OCI-LY1 (cell line): ENCODE results near the gene TSPYL4.

ENCODE experiments used
- H2AFZ ChIP-seq: fragments of 200-600 bp; sonication (generic), shearing (Covaris generic); 2 replicates; pipeline ENCODE4 v1.6.0; 2014; ENCODE audit warnings: antibody characterized with exemption, mild to moderate bottlenecking, low read length
- H3F3A ChIP-seq: fragments of 200-600 bp; sonication (generic), shearing (Covaris generic); 2 replicates; pipeline ENCODE4 v1.6.0; 2014; ENCODE audit warnings: mild to moderate bottlenecking, antibody characterized with exemption, low read length, moderate library complexity; ENCODE audit not compliant: insufficient read depth
- H3K27ac ChIP-seq: fragments of 200-600 bp; sonication (generic); 2 replicates; pipeline ENCODE4 v1.5.1; 2014; ENCODE audit warnings: low read length, mixed run types, mild to moderate bottlenecking, low read depth; ENCODE audit not compliant: poor library complexity, severe bottlenecking
- H3K27me3 ChIP-seq: fragments of 200-600 bp; sonication (generic); 2 replicates; pipeline ENCODE4 v1.6.0; 2014; ENCODE audit warnings: antibody characterized with exemption, mild to moderate bottlenecking, low read length, moderate library complexity; ENCODE audit not compliant: insufficient read depth
- H3K36me3 ChIP-seq: fragments of 200-600 bp; sonication (generic); 2 replicates; pipeline ENCODE4 v1.6.1; 2014; ENCODE audit warnings: mild to moderate bottlenecking, antibody characterized with exemption, low read length, moderate library complexity, mixed read lengths; ENCODE audit not compliant: insufficient read depth
- H3K4me1 ChIP-seq: fragments of 200-600 bp; sonication (generic); 2 replicates; pipeline ENCODE4 v1.5.1; 2014; ENCODE audit warnings: mild to moderate bottlenecking, low read length, moderate library complexity; ENCODE audit not compliant: insufficient read depth, severe bottlenecking
- H3K4me2 ChIP-seq: fragments of 200-600 bp; sonication (generic), shearing (Covaris generic); 2 replicates; pipeline ENCODE4 v1.6.1; 2014; ENCODE audit warnings: low read length
- H3K4me3 ChIP-seq: fragments of 200-600 bp; sonication (generic); 2 replicates; pipeline ENCODE4 v1.5.1; 2014; ENCODE audit warnings: low read length, low read depth, mild to moderate bottlenecking, mixed read lengths; ENCODE audit not compliant: poor library complexity, severe bottlenecking
- H3K79me2 ChIP-seq: fragments of 200-600 bp; shearing (Covaris generic); 2 replicates; pipeline ENCODE4 v1.6.1; 2016; ENCODE audit warnings: mixed run types, low read length, mixed read lengths; ENCODE audit not compliant: insufficient read depth
- H3K9ac ChIP-seq: fragments of 200-600 bp; sonication (generic), shearing (Covaris generic); 2 replicates; pipeline ENCODE4 v1.6.1; 2014; ENCODE audit warnings: mild to moderate bottlenecking, low read length, mixed read lengths
- H3K9me2 ChIP-seq: fragments of 200-600 bp; sonication (generic), shearing (Covaris generic); 2 replicates; pipeline ENCODE4 v1.6.1; 2014; ENCODE audit warnings: low read depth, mild to moderate bottlenecking, low read length, mixed read lengths
- H3K9me3 ChIP-seq: fragments of 200-600 bp; shearing (Covaris generic); 2 replicates; pipeline ENCODE4 v1.6.1; 2014; ENCODE audit warnings: low read length, mixed read lengths
- H4K20me1 ChIP-seq: fragments of 200-600 bp; sonication (generic), shearing (Covaris generic); 2 replicates; pipeline ENCODE4 v1.6.0; 2016; ENCODE audit warnings: mild to moderate bottlenecking, low read length; ENCODE audit not compliant: insufficient read depth
- CTCF ChIP-seq: fragments of 200-600 bp; sonication (generic), shearing (Covaris generic); IDR thresholded peaks from 2 replicates; pipeline ENCODE4 v1.5.1; 2017; ENCODE audit warnings: mild to moderate bottlenecking, antibody characterized with exemption, low read length, moderate library complexity, mixed read lengths
- EZH2 ChIP-seq: fragments of 200-600 bp; sonication (generic), shearing (Covaris generic); IDR thresholded peaks from 2 replicates; pipeline ENCODE4 v1.8.0; 2017; ENCODE audit warnings: borderline replicate concordance, mixed run types, mild to moderate bottlenecking, antibody characterized with exemption, low read length, moderate library complexity, mixed read lengths

Gene TSPYL4

GRCh38 chr6:116229287-116229913 is 24.5 kb downstream of the TSPYL4 start:
- H3F3A ChIP-seq = no peaks in the 10 kb centered on the region
- H3K4me2 ChIP-seq = no peak overlapping the region
- H3K36me3 ChIP-seq = no peaks in the 10 kb centered on the region
- no peaks in the 10 kb centered on the region for H3K4me1 ChIP-seq
- no peaks in the 10 kb centered on the region for H3K27me3 ChIP-seq
- H3K9ac ChIP-seq = no peak overlapping the region
- TF ChIP-seq CTCF = no peak
- TF ChIP-seq EZH2 = no peak
- H3K4me3 ChIP-seq = no peak overlapping the region
- H3K79me2 ChIP-seq = no peaks in the 10 kb centered on the region
- H4K20me1 ChIP-seq = no peaks in the 10 kb centered on the region
- H2AFZ ChIP-seq = no peak overlapping the region
- H3K9me3 ChIP-seq = no peaks in the 10 kb centered on the region
- no peaks in the 10 kb centered on the region for H3K9me2 ChIP-seq
- H3K27ac ChIP-seq = no peak overlapping the region

- H3K27ac ChIP-seq = no peak overlapping the region
- no peak overlapping the region for H2AFZ ChIP-seq
- no peaks in the 10 kb centered on the region for H3K4me1 ChIP-seq
- H3K36me3 ChIP-seq = no peaks in the 10 kb centered on the region
- H4K20me1 ChIP-seq = no peaks in the 10 kb centered on the region
- H3K27me3 ChIP-seq = no peaks in the 10 kb centered on the region
- no peaks in the 10 kb centered on the region for H3K79me2 ChIP-seq
- H3K4me3 ChIP-seq = no peak overlapping the region
- H3K9ac ChIP-seq = no peak overlapping the region
- no peaks in the 10 kb centered on the region for H3F3A ChIP-seq
- no peaks in the 10 kb centered on the region for H3K9me3 ChIP-seq
- no peaks in the 10 kb centered on the region for H3K9me2 ChIP-seq
- TF ChIP-seq CTCF (no peak), EZH2 (no peak)
- H3K4me2 ChIP-seq = no peak overlapping the region
These were observed 30.5 kb downstream of the TSPYL4 start for GRCh38 chr6:116223355-116223754.

- H3K4me2 ChIP-seq = no peak overlapping the region
These were observed 32.0 kb downstream of the TSPYL4 start for GRCh38 chr6:116221911-116222310.

More at GRCh38 chr6:116221911-116222310, 32.0 kb downstream of the TSPYL4 start:
- no peaks in the 10 kb centered on the region for H3K9me2 ChIP-seq
- no peak overlapping the region for H3K9ac ChIP-seq
- no peaks in the 10 kb centered on the region for H3K36me3 ChIP-seq
- H3F3A ChIP-seq = no peaks in the 10 kb centered on the region
- no peaks in the 10 kb centered on the region for H3K27me3 ChIP-seq
- no peaks in the 10 kb centered on the region for H3K9me3 ChIP-seq
- H3K27ac ChIP-seq = no peak overlapping the region
- H3K4me1 ChIP-seq = no peaks in the 10 kb centered on the region
- no peak overlapping the region for H2AFZ ChIP-seq
- H4K20me1 ChIP-seq = no peaks in the 10 kb centered on the region
- H3K4me3 ChIP-seq = no peak overlapping the region
- TF ChIP-seq EZH2 = no peak
- no peak for TF ChIP-seq CTCF
- H3K79me2 ChIP-seq = no peaks in the 10 kb centered on the region
